Neural crest cell (in vitro differentiated cells): Measurements from ENCODE around the gene COL5A2. TPM values are rescaled to one million over a fixed set of nuclear protein-coding genes. Genes with fewer than 3 reads are reported as not detected.
A peak's percentile ranks its signal among the peaks of the same experiment; 100 is the strongest.

Experiments used
- DNase-seq: peaks from one replicate; pipeline ENCODE4 v3.0.0; 2021; ENCODE audit warnings: low read depth, mixed read lengths, low spot score
- H3K27ac Mint-ChIP-seq: one replicate; pipeline ENCODE4 v1.8.0; 2021; ENCODE audit warnings: mild to moderate bottlenecking, mixed read lengths; ENCODE audit not compliant: unreplicated experiment
- H3K27me3 Mint-ChIP-seq: 2 replicates; pipeline ENCODE4 v1.8.0; 2021; ENCODE audit warnings: low read depth, mild to moderate bottlenecking, mixed read lengths
- H3K36me3 Mint-ChIP-seq: 2 replicates; pipeline ENCODE4 v1.8.0; 2021; ENCODE audit warnings: low read depth, mild to moderate bottlenecking, mixed read lengths
- H3K4me1 Mint-ChIP-seq: 2 replicates; pipeline ENCODE4 v1.8.0; 2021; ENCODE audit warnings: mixed read lengths
- H3K4me3 Mint-ChIP-seq: one replicate; pipeline ENCODE4 v1.8.0; 2021; ENCODE audit warnings: mild to moderate bottlenecking, mixed read lengths
- H3K9me3 Mint-ChIP-seq: 2 replicates; pipeline ENCODE4 v1.8.0; 2021; ENCODE audit warnings: mixed read lengths
- CTCF ChIP-seq: fragments of 200-600 bp; sonication (generic); conservative IDR thresholded peaks from 2 replicates; pipeline ENCODE4 v1.5.0; 2021; ENCODE audit warnings: antibody characterized with exemption, mild to moderate bottlenecking
- total RNA-seq: library from RNA; stranded (reverse); gene quantifications from 2 replicates; pipeline ENCODE4 v1.2.1, GENCODE V29; 2021

Gene COL5A2
- total RNA-seq, 1 donor from 2014 or later, result 62.6 TPM

DNA sequence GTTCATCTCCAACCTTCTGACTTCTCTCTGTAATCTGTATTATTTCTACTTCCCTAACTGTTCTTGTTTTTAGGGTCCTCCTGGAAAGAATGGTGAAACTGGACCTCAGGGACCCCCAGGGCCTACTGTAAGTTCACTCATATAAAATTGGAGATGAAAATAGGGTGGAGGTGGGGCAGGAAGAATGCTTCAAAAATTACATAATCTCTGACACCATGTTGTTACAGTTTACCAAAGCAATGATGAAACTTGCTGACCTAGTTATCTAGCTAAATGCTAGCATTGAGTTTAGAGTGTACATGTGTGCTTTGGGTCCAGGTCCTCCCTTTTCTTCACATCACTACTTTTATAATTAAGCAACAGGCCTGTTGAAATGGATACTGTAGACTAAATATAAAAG is 182.3 kb downstream of the COL5A2 start:
- H3K27ac Mint-ChIP-seq, result peak overlapping the region; percentile 27
- no peaks in the 10 kb centered on the region for H3K4me1 Mint-ChIP-seq
- DNase-seq, result no peak
- no peaks in the 10 kb centered on the region for H3K36me3 Mint-ChIP-seq
- H3K9me3 Mint-ChIP-seq, result no peaks in the 10 kb centered on the region
- no peak for TF ChIP-seq CTCF
- no peak overlapping the region for H3K4me3 Mint-ChIP-seq
- H3K27me3 Mint-ChIP-seq, result no peaks in the 10 kb centered on the region

GRCh38 chr2:188993247-188993646 is 186.3 kb downstream of the COL5A2 start:
- Mint-ChIP-seq H3K27ac (no peak overlapping the region), H3K4me1 (no peaks in the 10 kb centered on the region), H3K36me3 (no peaks in the 10 kb centered on the region), H3K9me3 (no peaks in the 10 kb centered on the region), H3K27me3 (no peaks in the 10 kb centered on the region), H3K4me3 (no peak overlapping the region)
- no peak for DNase-seq
- TF ChIP-seq CTCF, result no peak

- H3K36me3 Mint-ChIP-seq, result no peaks in the 10 kb centered on the region
- H3K27me3 Mint-ChIP-seq, result no peaks in the 10 kb centered on the region
- no peaks in the 10 kb centered on the region for H3K9me3 Mint-ChIP-seq
- no peak for TF ChIP-seq CTCF
- H3K4me1 Mint-ChIP-seq, result no peaks in the 10 kb centered on the region
- no peak overlapping the region for H3K4me3 Mint-ChIP-seq
- no peak for DNase-seq
- H3K27ac Mint-ChIP-seq, result no peak overlapping the region
These were observed 192.7 kb downstream of the COL5A2 start for GRCh38 chr2:188986839-188987238.

DNA sequence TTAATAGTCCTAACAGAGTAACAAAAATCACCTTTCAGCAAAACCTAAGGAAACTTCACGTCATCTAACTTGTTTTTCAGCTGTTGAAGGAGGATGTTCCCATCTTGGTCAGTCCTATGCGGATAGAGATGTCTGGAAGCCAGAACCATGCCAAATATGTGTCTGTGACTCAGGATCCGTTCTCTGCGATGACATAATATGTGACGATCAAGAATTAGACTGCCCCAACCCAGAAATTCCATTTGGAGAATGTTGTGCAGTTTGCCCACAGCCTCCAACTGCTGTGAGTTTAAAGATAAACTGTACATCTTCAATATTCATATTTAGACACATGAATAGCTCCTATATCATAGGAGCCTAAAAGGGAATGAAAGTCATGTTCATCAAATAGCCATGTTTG is 194.9 kb downstream of the COL5A2 start:
- no peak for DNase-seq
- no peaks in the 10 kb centered on the region for H3K4me1 Mint-ChIP-seq
- H3K9me3 Mint-ChIP-seq, result no peaks in the 10 kb centered on the region
- no peaks in the 10 kb centered on the region for H3K36me3 Mint-ChIP-seq
- no peaks in the 10 kb centered on the region for H3K27me3 Mint-ChIP-seq
- no peak overlapping the region for H3K27ac Mint-ChIP-seq
- no peak overlapping the region for H3K4me3 Mint-ChIP-seq
- TF ChIP-seq CTCF, result no peak

- H3K27me3 Mint-ChIP-seq, result no peaks in the 10 kb centered on the region
- H3K4me1 Mint-ChIP-seq, result peaks cover 4% of the 10 kb centered on the region
- H3K9me3 Mint-ChIP-seq, result no peaks in the 10 kb centered on the region
- no peak overlapping the region for H3K4me3 Mint-ChIP-seq
- no peak for TF ChIP-seq CTCF
- DNase-seq, result no peak
- no peak overlapping the region for H3K27ac Mint-ChIP-seq
- H3K36me3 Mint-ChIP-seq, result no peaks in the 10 kb centered on the region
These were observed 195.5 kb downstream of the COL5A2 start for GRCh38 chr2:188984065-188984491.
